ENCODE results near the gene TLE3. TPM values are rescaled to one million over a fixed set of nuclear protein-coding genes. Genes with fewer than 3 reads are reported as not detected.

TLE3 gene
- total RNA-seq, 1 donor from 2014 or later = 17.8 TPM

GRCh38 chr15:70006259-70007147, 91.2 kb downstream of the TLE3 start:
- Histone ChIP-seq H3K9me3 (replicated peaks) (peaks cover 13% of the 10 kb centered on the region), H3K4me3 (no peak overlapping the region), H3K36me3 (no peaks in the 10 kb centered on the region), H3K27me3 (ENCODE audit: low read depth) (peaks cover 94% of the 10 kb centered on the region), H3K27ac (replicated peaks) (no peak overlapping the region), H3K4me1 (no peaks in the 10 kb centered on the region)
- intact Hi-C loops (cut with micrococcal nuclease) = no loop called here
- TF ChIP-seq, protein P1, sequence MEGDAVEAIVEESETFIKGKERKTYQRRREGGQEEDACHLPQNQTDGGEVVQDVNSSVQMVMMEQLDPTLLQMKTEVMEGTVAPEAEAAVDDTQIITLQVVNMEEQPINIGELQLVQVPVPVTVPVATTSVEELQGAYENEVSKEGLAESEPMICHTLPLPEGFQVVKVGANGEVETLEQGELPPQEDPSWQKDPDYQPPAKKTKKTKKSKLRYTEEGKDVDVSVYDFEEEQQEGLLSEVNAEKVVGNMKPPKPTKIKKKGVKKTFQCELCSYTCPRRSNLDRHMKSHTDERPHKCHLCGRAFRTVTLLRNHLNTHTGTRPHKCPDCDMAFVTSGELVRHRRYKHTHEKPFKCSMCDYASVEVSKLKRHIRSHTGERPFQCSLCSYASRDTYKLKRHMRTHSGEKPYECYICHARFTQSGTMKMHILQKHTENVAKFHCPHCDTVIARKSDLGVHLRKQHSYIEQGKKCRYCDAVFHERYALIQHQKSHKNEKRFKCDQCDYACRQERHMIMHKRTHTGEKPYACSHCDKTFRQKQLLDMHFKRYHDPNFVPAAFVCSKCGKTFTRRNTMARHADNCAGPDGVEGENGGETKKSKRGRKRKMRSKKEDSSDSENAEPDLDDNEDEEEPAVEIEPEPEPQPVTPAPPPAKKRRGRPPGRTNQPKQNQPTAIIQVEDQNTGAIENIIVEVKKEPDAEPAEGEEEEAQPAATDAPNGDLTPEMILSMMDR (IDR thresholded peaks at IDR 0.05; ENCODE audit: borderline replicate concordance) = no peak
- no peak for DNase-seq

DNA sequence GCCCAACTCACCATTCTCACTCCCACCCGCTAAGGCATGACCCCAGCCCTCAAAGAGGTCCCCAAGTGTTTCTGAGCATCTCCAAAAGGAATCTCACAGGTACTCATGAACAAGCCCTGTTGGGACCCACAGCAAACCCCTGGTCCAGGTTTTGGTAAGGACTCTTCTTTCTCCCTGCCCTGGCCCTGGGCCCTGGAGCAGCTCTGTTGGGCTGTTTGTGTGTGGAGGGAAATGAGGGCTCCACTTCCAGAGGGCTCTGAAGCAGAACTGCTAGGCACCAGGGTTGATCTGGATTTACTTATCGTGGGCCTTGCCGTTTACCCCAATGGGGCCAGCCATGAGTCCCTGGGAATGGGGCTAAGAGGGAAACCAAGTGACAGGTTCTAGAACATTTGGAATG, 92.9 kb downstream of the TLE3 start:
- intact Hi-C loops (cut with micrococcal nuclease) = no loop called here

DNA sequence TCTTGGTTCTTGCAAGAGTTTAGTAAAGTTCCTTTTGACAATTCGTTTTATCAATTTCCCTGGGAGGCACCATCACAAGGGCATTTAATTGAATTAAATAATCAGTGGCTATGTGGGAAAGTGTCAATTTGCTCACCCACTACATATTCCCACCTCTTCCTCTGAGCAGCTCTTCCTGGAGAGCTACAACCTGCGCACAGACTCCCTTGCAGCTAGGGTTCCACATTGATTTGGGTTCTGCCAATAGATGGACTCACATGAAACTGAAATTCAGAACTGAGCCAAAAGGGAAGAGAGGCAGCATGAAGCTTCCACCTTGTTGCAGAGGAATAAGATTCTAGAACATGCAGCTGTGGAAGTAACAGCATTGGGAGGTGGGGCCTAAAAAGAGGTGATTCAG, 94.8 kb downstream of the TLE3 start:
- Histone ChIP-seq H3K9me3 (replicated peaks) (peaks cover 13% of the 10 kb centered on the region), H3K4me1 (no peaks in the 10 kb centered on the region), H3K27me3 (ENCODE audit: low read depth) (peaks cover 76% of the 10 kb centered on the region), H3K4me3 (no peak overlapping the region), H3K27ac (replicated peaks) (no peak overlapping the region), H3K36me3 (no peaks in the 10 kb centered on the region)
- intact Hi-C loops (cut with micrococcal nuclease) = no loop called here
- TF ChIP-seq, protein P1 (IDR thresholded peaks at IDR 0.05; ENCODE audit: borderline replicate concordance) = no peak
- DNase-seq = no peak

More for the DNA sequence above, 92.9 kb downstream of the TLE3 start:
- Histone ChIP-seq H3K9me3 (replicated peaks) (peaks cover 13% of the 10 kb centered on the region), H3K27me3 (ENCODE audit: low read depth) (peaks cover 85% of the 10 kb centered on the region), H3K36me3 (no peaks in the 10 kb centered on the region), H3K4me3 (no peak overlapping the region), H3K4me1 (no peaks in the 10 kb centered on the region), H3K27ac (replicated peaks) (no peak overlapping the region)
- no peak for DNase-seq
- TF ChIP-seq, protein P1 (IDR thresholded peaks at IDR 0.05; ENCODE audit: borderline replicate concordance) = no peak

DNA sequence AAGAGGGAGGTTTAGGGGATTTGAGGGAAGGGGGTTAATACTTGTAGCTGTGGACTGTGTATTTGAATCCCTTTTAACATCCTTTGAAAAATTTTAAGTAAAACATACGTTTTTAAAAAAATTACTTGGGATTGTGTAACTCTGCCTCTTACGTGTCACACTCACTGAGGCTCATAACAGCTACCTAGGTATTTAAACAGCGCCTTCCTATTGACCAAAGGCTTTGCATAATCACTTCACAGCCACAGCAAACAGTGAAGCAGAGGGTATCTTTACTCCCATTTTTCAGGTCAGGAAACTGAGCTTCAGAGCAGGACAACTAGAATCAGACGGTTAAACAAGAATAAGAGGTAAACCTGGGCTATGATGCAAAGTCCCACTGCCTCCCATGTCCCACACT, 95.9 kb downstream of the TLE3 start:
- no peak for DNase-seq
- TF ChIP-seq, protein P1 (IDR thresholded peaks at IDR 0.05; ENCODE audit: borderline replicate concordance) = no peak
- H3K27me3 ChIP-seq (ENCODE audit: low read depth) = peaks cover 71% of the 10 kb centered on the region
- intact Hi-C loops (cut with micrococcal nuclease) = no loop called here
- H3K27ac ChIP-seq (replicated peaks) = no peak overlapping the region
- no peaks in the 10 kb centered on the region for H3K4me1 ChIP-seq
- H3K36me3 ChIP-seq = no peaks in the 10 kb centered on the region
- H3K4me3 ChIP-seq = no peak overlapping the region
- peaks cover 13% of the 10 kb centered on the region for H3K9me3 ChIP-seq (replicated peaks)

DNA sequence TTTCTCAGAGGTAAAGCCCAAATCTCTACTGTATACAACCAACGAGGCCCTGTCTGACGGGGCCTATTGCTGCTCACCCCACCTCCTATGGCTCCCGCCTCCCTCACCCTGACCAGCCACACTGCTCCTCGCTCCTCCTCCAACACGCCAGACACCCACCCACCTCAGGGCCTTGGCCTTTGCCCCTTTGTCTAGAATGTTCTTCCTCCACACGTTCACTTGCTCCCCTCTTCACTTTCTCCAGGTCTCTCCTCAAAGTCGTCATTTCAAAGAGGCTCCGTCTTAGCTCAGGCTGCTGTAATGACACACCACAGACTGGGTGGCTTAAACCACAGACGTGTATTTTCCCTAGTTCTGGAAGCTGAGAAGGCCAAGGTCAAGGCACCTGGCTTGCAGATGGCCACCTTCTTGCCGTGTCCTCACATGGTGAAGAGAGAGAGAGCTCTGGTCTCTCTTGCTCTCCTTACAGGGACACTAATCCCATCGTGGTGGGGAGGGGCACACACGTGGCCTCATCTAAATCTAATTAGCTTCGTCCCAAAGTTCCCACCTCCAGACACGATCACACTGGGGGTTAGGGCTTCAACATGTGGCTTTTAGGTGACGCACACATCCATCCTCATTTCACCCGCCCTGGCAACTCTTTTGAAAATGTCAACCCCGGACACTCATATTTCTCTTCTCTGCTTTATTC, 98.2 kb downstream of the TLE3 start:
- Histone ChIP-seq H3K4me1 (no peaks in the 10 kb centered on the region), H3K27me3 (ENCODE audit: low read depth) (peaks cover 70% of the 10 kb centered on the region), H3K36me3 (no peaks in the 10 kb centered on the region), H3K4me3 (no peak overlapping the region), H3K27ac (replicated peaks) (no peak overlapping the region), H3K9me3 (replicated peaks) (peaks cover 13% of the 10 kb centered on the region)
- intact Hi-C loops (cut with micrococcal nuclease) = no loop called here
- TF ChIP-seq, protein P1 (IDR thresholded peaks at IDR 0.05; ENCODE audit: borderline replicate concordance) = no peak
- no peak for DNase-seq
